HG03575 (cell line): ENCODE measurements around the gene SRCAP.

Source experiments
- ATAC-seq: cut with Tn5 transposase; IDR thresholded peaks from one replicate; pipeline ENCODE4 v1.9.1; 2021; ENCODE audit not compliant: unreplicated experiment, insufficient number of reproducible peaks, low FRiP score; ENCODE audit errors: extremely low read depth

Gene SRCAP

GRCh38 chr16:30782486-30783279 is 83.7 kb downstream of the SRCAP start:
- ATAC-seq = no peak

GRCh38 chr16:30783280-30784109 is 84.5 kb downstream of the SRCAP start:
- no peak for ATAC-seq

GRCh38 chr16:30784215-30784614 is 85.2 kb downstream of the SRCAP start:
- no peak for ATAC-seq

- no peak for ATAC-seq
These were observed 86.4 kb downstream of the SRCAP start for GRCh38 chr16:30785126-30786106.

- ATAC-seq = no peak
These were observed 87.4 kb downstream of the SRCAP start for GRCh38 chr16:30786115-30786935.

- ATAC-seq = no peak
These were observed 88.1 kb downstream of the SRCAP start, which contains the start of gene ZNF629 for GRCh38 chr16:30786936-30787612. Gene ZNF629, minus strand, starts transcription at chr16:30787205. Its CDS starts 2,723 bp downstream, at chr16:30784482.

GRCh38 chr16:30787613-30788378 is 88.8 kb downstream of the SRCAP start:
- ATAC-seq = no peak
